Choroid plexus epithelial cell (primary cell): Measurements from ENCODE around the gene ZNF407.

Experiments used
- DNase-seq: peaks from one replicate; pipeline ENCODE4 v3.0.0-alpha.2; 2010; ENCODE audit warnings: low read depth
- H3K4me3 ChIP-seq: 2 replicates; pipeline ENCODE4 v1.5.1; 2011; ENCODE audit warnings: low read depth, mild to moderate bottlenecking, control low read depth, low read length, moderate library complexity
- CTCF ChIP-seq: conservative IDR thresholded peaks from 2 replicates; pipeline ENCODE4 v1.5.1; 2011; ENCODE audit warnings: low read depth, mild to moderate bottlenecking, control low read depth, inconsistent platforms, low read length, moderate library complexity

Gene ZNF407

GRCh38 chr18:75034937-75035336 lies 437.3 kb downstream of the ZNF407 start:
- TF ChIP-seq CTCF, result no peak
- H3K4me3 ChIP-seq, result no peak overlapping the region
- no peak for DNase-seq

- no peak for TF ChIP-seq CTCF
- H3K4me3 ChIP-seq, result no peak overlapping the region
- DNase-seq, result no peak
These were observed 438.3 kb downstream of the ZNF407 start for GRCh38 chr18:75035928-75036327.

- TF ChIP-seq CTCF, result no peak
- DNase-seq, result no peak
- no peak overlapping the region for H3K4me3 ChIP-seq
These were observed 439.4 kb downstream of the ZNF407 start for GRCh38 chr18:75036917-75037688.

GRCh38 chr18:75037689-75037955 lies 440.0 kb downstream of the ZNF407 start:
- no peak for DNase-seq
- no peak overlapping the region for H3K4me3 ChIP-seq

GRCh38 chr18:75041586-75041985 lies 443.9 kb downstream of the ZNF407 start:
- TF ChIP-seq CTCF, result peak; percentile 63
- DNase-seq, result peak; percentile 61

More at GRCh38 chr18:75037689-75037955, 440.0 kb downstream of the ZNF407 start:
- TF ChIP-seq CTCF, result no peak

GRCh38 chr18:75043478-75043877 lies 445.8 kb downstream of the ZNF407 start:
- no peak overlapping the region for H3K4me3 ChIP-seq
- no peak for DNase-seq
- TF ChIP-seq CTCF, result no peak

More at GRCh38 chr18:75041586-75041985, 443.9 kb downstream of the ZNF407 start:
- no peak overlapping the region for H3K4me3 ChIP-seq

- TF ChIP-seq CTCF, result no peak
- no peak overlapping the region for H3K4me3 ChIP-seq
- DNase-seq, result no peak
These were observed 446.6 kb downstream of the ZNF407 start for GRCh38 chr18:75044296-75044695.
